CD4-positive, alpha-beta T cell treated with Interleukin-15 for 1 hour (primary cell): ENCODE measurements around the gene STARD10.
"Not testable (repeated sequence)": the region's sequence is repeated elsewhere in the genome, so short reads cannot be mapped to it uniquely, and the experiment has no call there.

Experiments used
- DNase-seq: peaks from one replicate; pipeline ENCODE4 v3.0.0-alpha.2; 2020

The STARD10 gene

DNA sequence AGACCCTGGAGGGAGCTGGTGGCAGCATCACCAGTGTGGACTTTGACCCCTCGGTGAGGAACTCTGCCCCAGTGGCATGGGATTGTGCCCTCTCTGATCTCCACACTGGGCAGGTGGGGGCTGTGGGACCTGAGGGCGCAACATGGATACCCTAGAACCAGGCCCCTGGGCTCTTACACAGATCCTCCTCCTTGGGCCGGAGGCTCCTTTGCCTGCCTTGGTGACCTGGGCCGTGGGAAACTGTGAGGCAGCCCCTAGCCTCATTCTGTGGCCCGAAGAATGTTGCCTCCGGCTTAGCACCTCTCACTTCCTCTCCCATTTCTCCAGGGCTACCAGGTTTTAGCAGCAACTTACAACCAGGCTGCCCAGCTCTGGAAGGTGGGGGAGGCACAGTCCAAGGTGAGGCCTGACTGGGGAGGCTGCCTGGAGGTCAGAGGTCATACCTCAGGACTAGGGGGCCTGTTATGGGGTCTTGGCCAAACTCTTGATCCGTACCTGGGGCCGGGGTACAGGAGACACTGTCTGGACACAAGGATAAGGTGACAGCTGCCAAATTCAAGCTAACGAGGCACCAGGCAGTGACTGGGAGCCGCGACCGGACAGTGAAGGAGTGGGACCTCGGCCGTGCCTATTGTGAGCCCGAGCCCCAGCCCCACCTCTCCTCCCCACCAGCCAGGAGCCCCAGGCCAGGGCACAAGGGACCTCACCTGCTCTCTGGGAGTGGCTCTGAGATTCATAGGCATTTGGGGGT is 32.5 kb upstream of the STARD10 start:
- DNase-seq = no peak

DNA sequence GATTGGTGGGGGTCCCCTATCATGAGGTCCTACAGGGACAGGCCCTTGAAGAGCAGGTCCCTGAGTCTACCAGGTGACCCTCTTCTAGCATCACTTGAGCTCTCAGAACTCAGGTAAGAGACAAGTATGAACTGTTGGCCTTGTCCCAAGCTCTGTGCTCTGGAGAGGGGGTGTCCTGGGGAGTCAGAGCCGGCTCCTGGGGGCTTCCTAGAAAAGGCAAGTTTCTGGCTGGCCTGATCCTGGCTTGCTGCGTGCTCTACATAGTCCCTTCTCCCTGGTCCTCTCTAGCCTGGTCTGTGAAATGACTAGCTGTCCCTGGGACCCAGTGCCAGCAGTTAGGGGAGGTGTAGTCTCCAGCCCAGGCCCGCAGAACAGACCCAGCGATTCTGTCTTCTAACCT is 31.8 kb upstream of the STARD10 start:
- DNase-seq = no peak

DNA sequence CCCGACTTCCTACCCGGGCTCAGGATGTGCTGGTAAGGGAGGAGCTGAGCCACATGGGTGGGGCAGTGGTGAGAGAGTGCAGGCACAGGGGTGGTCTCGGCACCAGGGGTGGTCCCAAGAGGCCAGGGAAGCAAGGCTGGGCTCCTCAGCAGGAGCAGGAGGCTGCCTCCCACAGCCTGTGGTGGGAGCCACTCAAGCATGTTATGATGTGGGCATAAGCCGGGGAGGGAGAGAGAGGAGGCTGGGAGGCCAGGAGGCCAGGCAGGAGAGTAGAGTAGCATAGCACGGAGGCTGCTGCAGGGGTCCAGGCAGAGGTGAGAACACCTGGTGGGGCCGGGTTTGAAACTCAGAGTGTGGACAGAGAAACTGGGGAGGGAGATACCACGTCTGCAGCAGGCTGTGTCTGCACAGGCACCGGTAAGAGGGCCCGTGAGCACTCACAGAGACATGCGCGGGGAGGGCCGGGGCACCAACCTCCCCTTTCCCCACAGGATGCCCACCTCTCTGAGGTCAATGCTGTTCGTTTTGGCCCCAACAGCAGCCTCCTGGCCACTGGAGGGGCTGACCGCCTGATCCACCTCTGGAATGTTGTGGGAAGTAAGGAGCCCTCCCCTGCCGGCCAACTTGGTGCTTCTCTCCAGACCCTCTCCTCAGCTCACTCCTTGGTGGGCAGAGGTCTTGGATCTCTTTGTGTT is 31.1 kb upstream of the STARD10 start:
- no peak for DNase-seq

DNA sequence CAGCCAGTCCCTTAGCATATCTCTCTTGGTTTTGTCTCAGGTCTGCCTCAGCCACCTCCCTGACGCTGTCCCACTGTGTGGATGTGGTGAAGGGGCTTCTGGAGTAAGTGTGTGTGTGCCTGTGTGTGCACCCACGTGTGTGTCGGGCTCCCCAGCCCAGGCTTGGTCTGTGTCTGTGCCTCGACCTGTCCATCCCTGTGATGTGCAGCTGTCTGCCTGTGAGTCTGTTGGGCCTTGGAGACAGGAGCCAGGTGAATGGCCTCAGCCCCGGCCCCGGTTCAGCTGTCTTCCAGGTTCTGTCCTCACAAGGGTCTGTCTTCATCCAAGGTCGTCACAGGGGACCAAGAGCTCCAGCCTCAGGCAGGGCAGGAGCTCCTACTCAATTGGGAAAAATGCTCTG is 30.2 kb upstream of the STARD10 start:
- DNase-seq = no peak

DNA sequence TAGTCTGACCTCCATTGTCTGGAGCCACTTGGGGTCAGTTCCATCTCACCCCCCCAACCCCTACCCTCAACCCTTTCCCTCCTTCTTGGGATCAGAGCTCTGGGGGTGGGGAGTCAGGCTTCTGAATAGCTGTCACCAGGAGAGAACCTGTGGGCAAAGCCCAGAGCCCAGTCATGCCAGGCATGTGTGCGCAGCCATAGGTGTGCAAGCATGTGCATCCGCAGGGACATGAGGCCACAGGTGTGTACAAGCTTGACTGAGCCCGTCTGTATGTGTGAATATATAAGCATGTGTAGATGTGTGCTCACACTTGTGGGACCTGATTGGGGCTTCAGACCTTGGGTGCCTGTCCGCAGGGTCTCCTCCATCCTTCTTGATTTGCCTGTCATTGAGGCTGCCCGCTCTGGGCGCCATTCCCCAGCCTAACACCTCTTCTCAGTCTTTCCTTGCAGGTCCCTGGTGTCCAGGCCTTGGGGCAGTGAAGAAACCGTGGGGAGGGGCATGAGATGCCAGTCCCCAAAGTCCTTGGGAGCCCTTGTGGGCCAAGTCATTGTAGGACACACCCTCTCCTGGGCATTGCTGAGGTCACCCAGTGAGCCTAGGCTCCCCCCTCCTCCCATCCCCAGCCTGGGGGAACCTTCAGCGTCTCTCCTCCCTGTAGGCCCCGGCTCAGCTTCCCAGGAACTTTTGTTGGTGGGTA is 29.4 kb upstream of the STARD10 start:
- DNase-seq = no peak

DNA sequence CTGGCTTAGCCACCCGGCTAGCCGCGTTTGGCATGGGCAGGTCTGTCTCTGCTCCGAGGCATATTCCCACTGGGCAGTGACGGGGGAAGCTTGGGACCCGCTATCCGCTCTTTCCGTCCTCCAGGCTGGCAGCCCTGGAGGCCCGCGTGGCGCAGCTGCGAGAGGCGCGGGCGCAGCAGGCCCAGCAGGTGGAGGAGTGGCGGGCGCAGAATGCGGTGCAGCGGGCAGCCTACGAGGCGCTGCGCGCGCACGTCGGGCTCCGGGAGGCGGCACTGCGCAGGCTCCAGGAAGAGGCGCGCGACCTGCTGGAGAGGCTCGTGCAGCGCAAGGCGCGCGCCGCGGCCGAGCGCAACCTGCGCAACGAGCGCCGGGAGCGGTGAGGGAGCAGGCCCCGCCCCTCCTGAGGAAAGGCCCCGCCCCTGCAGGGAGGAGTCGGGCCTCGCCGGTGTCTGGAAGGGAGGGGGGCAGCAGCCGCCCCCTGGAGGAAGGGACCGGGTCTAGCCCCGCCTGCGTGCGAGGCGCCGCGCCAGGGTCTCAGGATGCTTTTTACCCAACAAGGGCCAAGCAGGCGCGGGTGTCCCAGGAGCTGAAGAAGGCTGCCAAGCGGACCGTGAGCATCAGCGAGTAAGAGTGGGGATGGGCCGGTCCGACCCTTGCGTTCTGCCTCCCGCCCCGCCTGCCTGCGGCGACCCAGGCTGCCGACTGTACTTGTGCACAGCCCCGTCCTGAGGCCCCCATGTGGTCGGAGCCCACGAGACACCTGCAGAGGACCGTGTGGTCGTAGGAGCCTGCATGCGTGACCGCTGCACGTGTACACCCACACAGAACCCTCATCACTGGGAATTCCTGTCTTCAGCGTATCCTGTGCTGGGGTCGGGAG is 28.3 kb upstream of the STARD10 start:
- peak; percentile 91 for DNase-seq

DNA sequence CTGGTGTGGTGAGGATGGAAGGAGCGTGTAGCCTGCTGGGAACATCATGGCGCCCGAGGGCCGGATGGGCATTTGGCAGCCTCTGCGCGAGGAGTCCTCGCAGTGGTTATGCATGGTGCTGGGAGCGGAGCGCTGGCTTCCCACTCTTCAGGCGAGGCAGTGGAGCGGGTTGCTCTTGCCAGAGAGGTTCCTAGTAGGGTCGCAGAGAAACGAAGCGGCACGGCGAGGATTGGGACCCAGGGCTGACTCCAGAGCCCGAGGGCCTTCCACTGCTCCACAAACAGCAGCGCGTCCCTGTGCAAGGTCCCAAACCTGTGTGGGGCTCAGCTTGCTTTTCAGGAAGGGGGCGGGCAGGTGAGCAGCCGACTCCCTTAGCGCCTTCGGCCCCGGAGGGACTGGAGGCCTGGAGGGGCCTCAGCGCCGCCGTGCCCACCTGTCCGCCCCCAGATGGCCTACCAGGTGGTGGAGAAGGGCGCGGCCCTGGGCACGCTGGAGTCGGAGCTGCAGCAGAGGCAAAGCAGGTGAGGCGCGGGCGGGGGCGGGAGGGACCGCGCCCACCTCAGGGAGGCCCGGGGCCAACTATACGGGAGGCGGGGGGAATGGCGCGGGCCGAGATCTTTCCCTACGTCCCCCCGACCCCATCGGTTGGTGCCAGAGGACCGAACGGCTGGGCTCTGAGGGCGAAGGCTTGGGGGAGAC is 27.5 kb upstream of the STARD10 start:
- no peak for DNase-seq

DNA sequence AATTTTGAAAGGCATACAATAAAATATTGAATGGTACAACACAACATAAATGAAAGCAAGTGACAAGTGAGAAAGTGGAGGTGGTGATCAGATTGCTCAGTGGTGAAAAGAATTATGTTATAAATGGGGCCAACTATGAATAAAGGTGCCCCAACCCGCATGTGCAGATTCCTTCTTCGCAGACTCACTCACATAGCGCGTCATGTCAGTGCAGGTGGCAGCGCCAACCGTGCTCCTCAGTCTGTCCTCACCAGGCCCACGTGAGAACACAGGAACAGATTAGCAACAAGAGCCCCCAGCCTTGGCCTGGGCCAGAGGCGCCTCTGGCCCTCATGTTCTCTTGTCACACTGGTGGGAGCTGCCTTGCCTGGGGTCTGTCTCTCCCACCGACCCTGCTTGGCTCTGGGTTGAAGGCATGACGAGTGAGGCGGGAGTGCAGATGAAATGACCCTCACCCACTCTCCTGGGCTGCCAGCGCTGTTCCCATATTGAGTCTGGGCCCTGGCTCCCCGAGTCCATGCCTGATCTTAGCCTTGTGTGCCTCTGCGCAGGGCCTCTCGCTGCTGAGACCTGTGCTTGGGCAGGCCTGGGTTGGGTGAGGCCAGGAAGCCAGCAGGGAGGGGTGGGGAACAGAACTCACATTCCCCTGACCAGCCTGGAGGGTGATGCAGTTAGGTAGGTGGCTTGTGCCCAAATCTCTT is 26.7 kb upstream of the STARD10 start:
- DNase-seq = no peak

DNA sequence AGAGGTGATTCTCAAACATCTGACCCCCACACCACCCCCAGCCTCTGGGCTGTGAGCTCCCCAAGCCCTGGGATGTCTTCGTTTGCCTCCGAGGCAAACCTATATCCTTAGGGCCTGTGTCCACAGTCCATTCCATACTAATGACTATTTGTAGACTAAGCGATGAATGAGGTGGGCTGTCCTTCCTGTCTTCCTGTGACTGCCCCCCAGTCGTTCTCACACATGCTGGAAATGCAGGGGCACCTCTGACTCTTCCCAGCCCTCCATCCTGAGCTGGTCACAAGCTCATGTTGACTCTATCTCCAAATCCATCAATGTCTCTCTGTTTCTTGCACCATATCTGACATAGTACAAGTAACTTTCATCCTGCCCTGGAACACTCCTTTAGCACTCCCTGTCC is 25.1 kb upstream of the STARD10 start:
- DNase-seq = no peak

DNA sequence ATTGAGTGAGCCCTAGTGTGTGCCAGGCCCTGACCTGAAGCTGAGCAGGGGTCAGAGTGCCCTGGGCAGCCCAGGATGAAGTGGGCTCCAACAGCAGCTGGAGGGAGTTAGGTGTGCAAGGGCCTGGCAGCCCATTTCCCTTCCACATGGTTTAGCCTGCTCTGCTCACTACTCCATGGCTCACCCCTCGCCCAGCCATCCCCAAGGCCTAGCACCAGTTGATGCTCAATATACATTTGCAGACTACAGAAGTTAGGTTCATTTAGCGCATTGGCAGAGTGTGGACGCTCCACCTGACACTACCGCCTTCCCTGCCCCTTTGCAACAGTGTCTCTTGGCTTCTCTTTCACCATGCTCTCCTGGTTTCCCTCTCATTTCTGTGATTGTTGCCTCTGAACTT is 24.1 kb upstream of the STARD10 start:
- DNase-seq = no peak

DNA sequence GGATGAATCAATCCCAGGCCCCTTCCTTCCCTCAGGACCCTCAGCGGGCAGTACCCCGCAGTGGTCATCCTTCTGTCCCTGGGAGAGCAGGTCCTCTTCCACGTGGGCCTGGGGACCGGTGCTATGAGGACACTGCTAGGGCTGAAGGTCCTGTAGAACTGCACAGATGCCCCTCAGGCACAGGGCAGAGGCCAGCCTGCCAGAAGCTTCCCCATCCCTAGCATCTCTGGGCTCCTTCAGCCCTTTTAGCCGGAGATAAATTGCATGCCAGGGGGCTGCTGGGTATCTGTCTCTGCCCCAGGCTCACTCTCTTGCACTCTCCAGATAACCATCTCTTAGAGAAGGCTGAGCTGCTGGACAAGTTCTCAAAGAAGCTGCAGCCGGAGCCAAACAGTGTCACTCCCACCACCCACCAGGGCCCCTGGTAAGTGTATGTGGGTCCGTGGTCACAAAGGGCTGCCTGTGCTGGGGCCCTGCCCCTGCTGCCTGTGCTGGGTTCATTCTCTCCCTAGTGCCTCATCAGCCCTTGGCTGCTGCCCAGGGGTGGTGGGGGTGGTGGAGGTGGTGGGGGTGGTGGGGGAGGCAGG is 22.6 kb upstream of the STARD10 start:
- no peak for DNase-seq

DNA sequence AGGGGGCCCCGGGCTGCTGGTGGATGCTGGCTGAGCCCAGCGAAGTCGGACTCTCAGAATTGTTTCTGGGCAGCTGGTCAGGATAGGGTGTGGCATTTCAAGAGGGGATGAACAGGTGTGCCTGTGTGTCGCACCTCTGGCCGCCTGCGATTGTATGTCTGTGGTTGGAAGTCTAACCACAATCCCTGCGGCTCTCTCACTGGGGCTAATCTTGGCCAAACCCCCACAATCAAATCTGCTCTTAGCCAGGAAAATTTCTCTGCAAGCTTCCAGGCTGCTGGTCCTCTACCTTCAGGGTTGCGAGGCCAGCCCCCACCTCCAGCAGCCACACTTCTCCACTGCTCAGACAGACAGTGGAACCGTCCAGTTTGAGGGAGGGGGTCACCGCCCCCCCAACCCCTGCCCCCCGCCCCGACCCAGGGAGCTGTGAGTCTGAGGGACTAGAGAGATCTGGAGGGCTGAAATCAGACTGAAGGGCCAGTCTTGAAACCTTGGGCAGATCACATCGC is 21.3 kb upstream of the STARD10 start:
- no peak for DNase-seq

DNA sequence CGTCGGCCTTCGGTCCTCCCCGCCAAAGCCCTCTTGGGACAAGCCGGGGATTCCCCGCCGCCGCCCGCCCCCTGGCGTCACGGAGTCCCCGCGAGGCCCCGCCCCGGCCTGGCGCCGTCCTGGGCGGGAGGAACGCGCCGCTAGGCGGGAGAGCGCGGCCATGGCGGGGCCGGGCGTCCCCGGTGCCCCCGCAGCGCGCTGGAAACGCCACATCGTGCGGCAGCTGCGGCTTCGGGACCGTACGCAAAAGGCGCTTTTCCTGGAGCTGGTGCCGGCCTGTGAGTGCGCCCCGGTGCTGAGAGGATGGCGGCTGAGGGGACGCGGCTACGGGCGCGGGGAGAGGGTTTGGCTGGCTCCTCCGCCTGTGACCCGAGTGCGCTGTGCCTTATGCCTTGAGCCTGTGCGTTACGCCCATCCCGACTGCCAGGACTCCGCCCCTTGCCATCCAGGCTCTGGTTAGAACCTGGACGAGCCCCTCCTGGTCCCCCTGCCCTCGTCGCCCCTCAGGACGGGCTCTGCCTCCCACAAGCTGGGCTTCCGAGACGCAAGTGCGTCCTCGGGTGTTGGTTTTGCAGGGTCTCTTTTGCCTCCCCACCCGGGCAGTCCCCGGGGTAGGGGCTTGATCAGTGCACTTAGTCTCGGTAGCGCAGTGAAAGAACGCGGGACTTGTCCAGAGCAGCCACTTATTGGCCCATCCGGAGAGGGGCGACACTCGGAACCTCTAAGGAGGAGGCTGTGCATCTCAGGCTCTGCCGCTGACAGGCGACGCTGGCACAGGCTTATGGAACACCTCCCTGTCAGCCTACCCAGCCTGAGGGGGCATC is 20.7 kb upstream of the STARD10 start, which contains the start of gene ATG16L2:
ATG16L2 (plus strand) TSS at position 126 of the 824 bp plus-strand sequence; CDS start at position 161, 35 bp downstream.
- DNase-seq = peak; percentile 87

DNA sequence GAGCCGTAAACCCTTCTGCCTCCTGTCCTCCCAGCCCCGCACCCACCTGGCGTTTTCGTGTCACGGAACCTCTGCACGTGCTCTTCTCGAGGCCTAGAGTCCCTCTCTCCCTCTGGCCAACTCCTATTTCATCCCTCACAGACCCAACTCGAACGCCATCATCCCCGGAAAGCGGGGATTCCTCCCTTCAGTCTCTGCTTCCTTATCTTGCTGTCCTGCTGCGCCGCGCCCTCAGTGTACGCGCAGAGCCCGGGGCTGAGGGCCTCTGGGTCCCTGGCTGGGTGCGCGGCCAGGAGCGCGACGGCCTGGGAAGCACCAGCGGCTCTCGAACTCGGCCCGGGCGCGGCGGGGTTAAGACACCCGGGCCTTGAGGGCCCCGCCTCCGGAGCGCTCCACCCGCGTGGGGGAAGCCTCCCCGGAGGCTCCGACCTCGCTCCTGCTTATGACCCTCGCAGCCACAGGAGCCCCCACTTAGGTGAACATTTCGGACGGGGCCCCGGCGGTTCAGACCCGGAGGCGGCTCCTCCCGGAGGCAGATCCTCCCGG is 20.0 kb upstream of the STARD10 start:
- peak; percentile 82 for DNase-seq

DNA sequence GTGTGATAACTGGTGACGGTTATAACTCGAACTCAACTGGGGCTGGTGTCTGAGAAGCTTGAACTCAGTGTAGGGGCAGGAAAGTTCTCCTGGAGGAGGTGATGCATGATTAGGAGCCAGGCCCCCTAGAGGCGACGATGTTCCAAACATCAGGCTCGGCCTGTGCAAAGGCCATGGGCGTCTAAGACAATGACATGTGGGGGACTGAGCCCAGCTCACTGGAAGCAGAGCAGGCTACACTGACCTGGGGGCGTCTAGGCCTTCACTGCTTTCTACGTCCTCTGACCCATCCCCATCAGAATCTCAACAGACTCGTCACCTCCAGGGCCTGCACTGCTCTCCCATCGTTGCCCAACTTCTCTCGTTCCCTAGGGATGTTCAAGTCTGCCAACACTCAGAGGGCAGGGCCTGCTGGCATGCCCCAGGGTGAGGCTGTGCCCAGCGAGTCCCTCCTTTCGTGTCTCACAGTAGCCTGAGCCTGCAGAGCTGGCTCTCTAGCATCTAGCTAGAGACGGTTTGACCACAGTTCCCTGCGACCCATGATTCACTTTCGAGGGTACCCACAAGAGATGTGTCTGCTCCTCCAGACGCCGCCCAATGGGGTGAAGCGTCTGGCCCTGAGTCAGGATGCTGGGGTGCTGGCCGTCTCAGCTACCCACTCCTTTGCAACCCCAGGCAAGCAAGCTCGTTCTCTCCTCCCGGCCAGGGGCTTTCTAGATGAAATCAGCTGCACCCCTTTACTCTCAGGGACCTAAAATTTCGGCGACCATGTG is 19.3 kb upstream of the STARD10 start:
- peak; percentile 78 for DNase-seq

DNA sequence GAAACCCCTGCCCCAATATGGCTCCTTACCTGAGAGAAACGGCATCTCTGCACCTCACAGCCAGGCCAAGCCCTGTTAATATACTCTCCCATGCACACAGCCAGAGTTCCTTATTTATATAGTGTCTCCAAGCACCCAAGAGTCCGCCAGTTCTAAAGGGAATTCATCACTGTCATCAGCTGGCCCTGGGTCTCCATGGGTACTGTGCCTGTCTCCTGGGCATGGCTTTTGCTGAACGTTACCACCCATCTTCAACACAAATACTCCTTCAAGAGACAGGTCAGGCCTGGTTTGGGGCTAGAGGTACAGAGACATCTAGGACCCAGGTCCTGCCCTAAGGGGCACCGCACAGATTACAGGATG is 18.7 kb upstream of the STARD10 start:
- DNase-seq = no peak

DNA sequence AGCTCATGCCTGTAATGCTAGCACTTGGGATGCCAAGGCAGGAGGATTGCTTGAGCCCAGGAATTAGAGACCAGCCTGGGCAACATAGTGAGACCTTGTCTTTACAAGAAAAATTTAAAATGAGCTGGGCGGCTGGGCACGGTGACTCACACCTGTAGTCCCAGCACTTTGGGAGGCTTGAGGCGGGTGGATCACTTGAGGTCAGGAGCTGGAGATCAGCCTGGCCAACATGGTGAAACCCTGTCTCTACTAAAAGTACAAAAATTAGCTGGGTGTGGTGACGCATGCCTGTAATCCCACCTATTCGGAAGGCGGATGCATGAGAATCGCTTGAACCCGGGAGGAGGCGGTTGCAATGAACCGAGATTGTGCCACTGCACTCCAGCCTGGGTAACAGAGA is 17.8 kb upstream of the STARD10 start:
- DNase-seq = not testable (repeated sequence)

DNA sequence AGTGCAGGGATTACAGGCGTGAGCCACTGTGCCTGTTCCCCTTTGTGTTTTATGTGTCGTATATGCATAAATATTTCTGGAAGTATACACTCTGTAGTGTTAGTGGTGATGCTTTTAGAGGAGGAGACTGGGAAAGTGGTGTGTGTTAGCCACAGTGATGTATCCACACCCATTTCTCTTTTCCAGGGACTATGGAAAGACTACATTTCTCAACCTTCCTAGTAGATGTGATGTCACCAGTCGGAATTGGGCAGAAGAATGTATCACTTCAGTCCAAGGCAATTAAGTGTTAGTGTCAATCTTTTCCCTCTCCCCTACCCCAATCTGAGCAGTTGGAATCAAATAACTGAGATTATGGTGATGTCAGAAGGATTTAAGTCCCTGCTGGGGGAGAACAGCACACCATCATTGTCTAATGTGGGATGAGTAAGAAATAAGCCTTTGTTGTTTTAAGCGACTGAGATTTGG is 14.5 kb upstream of the STARD10 start:
- no peak for DNase-seq

DNA sequence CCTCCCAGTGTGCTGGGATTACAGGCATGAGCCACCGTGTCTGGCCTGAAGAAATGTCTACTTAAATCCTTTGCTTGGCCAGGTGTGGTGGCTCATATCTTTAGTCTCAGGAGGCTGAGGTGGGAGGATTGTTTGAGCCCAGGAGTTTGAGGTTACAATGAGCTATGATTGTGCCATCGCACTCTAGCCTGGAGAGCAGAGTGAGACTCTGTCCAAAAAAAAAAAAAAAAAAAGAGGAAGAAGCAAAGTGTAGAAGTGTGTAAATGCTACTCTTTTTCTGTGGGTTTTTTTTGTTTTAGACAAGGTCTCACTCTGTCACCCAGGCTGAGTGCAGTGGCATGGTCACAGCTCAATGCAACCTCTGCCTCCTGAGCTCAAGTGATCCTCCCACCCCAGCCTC is 13.9 kb upstream of the STARD10 start:
- no peak for DNase-seq
